GM19452 (cell line): ENCODE measurements around the gene ARHGAP40.
A peak's percentile ranks its signal among the peaks of the same experiment; 100 is the strongest.

ENCODE experiments used
- ATAC-seq: cut with Tn5 transposase; IDR thresholded peaks from one replicate; pipeline ENCODE4 v1.9.1; 2021; ENCODE audit not compliant: unreplicated experiment

The ARHGAP40 gene

GRCh38 chr20:38617011-38617829, 15.6 kb downstream of the ARHGAP40 start:
- no peak for ATAC-seq

GRCh38 chr20:38617830-38618196, 16.2 kb downstream of the ARHGAP40 start:
- no peak for ATAC-seq

DNA sequence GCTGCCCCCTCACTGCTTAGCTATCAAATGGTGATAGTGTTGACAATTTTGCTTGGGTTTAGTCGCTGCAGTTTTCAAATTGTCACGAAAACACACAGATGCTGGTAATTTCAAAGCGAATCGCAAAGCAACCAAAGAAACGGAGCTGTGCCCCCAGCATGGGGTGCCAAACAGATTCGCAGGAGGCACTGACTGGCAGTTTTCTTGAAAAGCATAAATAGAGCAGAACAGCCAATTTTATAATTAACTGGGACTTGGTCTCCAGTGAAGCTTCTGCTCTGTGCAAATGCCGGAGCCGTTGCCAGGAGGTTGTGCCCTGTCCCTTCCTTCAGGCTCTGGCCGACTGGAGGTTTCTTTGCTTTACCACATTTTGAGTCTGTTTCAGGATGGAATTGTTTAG, 18.8 kb downstream of the ARHGAP40 start:
- no peak for ATAC-seq

- ATAC-seq: no peak
Measured at GRCh38 chr20:38623061-38623460, 21.5 kb downstream of the ARHGAP40 start.

GRCh38 chr20:38624084-38624483, 22.5 kb downstream of the ARHGAP40 start:
- ATAC-seq: no peak

GRCh38 chr20:38625896-38626295, 24.3 kb downstream of the ARHGAP40 start:
- no peak for ATAC-seq

- ATAC-seq: no peak
Measured at GRCh38 chr20:38626921-38627659, 25.5 kb downstream of the ARHGAP40 start.

GRCh38 chr20:38628580-38629470, 27.2 kb downstream of the ARHGAP40 start:
- no peak for ATAC-seq

GRCh38 chr20:38629979-38630378, 28.4 kb downstream of the ARHGAP40 start:
- ATAC-seq: no peak

GRCh38 chr20:38630727-38631126, 29.1 kb downstream of the ARHGAP40 start:
- ATAC-seq: no peak

- ATAC-seq: no peak
Measured at GRCh38 chr20:38631155-38632022, 29.8 kb downstream of the ARHGAP40 start.

DNA sequence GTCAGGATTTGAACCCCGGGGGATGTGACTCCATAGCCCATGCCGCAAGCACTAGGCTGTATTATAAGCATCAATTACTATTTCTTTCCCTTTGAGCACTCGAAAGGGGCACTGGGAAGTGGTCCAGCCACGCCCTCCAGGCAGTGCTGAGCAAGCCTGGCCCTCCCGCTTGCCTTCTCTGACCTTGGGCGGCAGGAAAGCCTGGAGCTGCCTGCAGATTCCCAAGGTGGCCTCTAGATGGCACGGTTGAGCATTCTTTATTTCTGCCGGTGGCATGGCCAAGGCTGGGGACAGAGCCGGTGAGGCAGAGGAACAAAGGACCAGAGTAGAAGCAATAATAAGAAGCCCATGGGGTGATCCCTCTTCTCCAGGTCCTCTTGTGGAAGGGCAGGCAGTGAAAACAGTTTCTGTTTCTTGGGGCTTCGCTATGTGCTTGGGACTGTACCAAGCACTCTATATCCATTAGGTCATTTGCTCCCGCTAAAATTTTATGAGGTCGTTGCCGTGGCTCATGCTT, 32.0 kb downstream of the ARHGAP40 start:
- ATAC-seq: no peak

DNA sequence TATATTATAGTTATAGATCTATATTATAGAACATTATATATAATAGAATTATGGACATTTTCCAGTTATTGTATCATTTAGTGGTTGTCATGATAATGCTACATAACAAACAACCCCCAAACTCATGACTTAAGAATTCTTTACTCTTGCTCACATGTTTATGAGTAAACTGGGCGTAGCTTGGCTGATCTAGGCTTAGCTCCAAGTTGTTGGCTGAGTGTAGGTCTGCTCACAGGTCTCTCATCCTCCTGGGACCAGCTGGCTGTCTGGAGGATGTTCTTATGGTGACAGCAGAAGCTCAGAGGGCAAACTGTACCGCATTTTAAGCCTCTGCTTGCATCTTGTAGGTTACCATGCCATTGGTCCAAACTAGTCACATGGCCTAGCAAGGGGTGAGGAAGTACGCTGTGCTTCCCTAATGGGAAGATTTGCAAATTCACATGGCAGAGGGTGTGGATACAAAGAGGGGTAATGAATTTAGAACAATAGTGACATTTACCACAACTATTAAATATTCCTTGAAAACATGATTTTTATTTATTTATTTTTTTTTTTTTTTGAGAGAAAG, 34.2 kb downstream of the ARHGAP40 start:
- no peak for ATAC-seq

DNA sequence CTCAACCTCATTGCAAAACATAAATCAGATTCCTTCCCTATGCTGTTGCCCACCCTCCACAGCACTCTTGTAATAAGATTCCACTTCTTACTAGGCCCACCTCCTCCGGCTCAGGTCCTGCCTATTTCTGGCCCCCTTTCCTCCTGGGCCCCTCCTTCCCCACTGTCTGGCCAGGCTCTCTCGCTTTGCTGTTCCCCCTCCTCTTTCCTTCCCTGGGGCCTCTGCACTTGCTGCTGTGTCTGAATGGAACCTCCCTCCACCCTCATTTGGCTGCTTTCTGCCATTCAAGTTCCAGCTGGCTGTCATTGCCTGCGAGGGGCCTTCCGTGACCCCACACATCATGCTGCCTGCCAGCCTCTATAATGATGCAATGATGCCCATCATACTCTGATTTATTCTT, 38.9 kb downstream of the ARHGAP40 start:
- no peak for ATAC-seq

DNA sequence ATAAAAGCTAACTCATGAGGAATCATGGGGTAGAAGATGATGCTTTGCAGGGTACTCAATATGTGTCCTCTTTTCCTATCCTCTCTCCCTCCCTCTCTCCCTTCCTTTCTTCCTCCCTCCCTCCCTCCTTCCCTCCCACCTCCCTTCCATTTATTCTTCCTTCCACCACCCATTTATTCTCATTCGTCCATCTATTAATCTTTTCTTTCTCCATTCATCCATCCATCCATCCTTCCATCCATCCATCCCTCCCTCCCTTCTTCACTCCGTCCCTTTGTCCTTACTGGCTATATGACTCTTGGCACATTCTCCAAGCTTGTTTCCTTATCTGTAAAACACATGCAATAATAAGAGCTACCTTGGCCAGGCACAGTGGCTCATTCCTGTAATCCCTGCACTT, 40.9 kb downstream of the ARHGAP40 start:
- no peak for ATAC-seq

DNA sequence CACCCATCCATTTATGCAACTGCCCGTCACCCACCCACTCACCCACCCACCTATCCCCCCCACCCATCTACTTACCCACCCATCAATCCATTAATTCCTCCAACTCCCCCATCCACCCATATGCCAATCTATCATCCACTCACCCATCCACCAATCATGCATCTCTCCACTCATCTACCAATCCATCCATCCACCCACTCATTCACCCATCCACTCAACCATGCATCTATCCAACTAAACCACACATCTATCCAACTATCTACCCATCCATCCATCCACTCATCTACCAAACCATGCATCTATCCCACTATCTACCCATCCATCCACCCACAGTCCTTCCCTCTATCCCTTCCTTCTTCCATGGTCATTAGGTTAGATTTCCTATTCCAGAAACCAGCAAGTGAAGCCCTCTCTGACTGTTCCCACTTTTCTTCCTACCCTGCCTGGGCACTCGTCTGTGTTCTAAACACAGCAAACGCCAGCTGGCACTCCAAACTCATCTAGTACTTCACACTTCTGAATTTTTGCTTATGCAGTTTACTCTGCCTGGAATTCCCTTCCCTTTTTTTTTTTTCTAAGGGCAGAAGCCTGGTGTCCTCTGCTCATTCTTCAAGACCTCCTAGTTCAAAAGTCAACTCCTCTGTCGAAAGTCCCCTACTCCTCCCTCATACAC, 43.1 kb downstream of the ARHGAP40 start:
- no peak for ATAC-seq

DNA sequence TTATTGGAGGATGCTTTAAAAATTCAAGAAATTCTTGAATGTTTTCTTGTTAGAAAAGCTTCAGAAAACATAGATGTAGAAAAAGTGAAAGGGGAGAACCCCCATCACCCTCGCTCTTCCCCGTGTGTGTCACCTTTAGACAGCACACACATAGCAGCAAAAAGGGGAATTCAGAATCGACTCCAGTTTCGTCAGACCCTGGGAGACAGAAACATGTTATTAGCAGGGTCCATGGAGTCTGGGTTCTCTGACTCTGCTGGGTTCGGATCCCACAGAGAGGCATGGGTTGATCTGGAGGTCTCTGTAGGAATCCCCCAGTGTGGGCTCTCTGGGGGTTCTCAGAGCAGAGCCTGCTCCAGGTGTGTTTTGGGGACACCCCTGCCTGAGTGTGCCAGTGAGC, 43.7 kb downstream of the ARHGAP40 start:
- no peak for ATAC-seq

DNA sequence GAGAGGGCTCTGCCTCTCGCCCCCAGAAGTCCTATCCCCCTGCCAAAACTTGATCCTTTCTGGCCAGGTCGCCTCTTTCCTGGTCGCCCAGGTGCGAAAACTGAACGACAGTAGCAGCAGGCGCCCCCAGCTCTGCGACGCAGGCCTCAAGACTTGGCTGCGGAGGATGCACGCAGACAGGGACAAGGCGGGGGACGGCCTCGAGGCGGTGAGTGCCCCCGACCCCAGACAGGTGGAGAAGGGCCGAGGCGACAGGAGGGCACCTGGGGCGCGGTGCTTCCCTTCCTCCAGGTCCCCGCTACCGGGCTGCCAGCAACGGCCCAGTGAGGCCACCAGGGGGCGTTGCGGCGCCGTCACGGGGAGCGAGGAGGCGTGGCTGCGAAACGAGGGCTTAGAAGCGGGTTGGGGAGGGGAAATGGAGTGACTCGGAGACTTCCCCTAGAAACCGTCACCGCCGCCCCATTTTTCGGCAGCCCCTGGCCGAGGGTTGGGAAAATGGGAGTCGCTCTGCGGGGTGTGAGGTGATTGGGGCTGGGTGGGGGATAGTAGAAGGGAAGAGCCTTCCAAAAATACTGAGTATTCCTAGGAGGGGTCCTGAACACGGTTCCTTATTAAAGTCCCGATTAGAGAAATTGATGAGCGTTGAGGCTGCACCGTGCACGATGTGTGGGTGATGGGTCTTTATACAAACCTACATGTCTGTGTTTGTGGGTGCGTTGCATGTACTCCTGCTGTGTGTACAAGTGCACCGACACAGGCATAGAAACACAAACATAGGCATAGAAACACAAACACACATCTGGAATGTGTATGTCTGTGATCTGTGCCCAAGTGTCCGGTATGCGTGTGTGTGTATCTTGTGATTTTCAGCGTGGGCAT, 44.6 kb downstream of the ARHGAP40 start:
- peak; percentile 75 for ATAC-seq
